Cardiac muscle cell (in vitro differentiated cells and primary cell): ENCODE results near the gene ZNF232. TPM values are rescaled to one million over a fixed set of nuclear protein-coding genes. Genes with fewer than 3 reads are reported as not detected.
"Not testable (repeated sequence)": the region's sequence is repeated elsewhere in the genome, so short reads cannot be mapped to it uniquely, and the experiment has no call there.

ENCODE experiments used
- DNase-seq, 2 donors: peaks; one replicate each; pipeline versions ENCODE4 v3.0.0 to v3.0.0-alpha.2; 2010 to 2017; ENCODE audit warnings: low read depth in 1 of 2, low spot score in 1 of 2
- H3K27ac ChIP-seq: fragments of 200-600 bp; sonication (generic); 2 replicates; pipeline ENCODE4 v1.5.1; 2016
- H3K27me3 ChIP-seq: fragments of 200-600 bp; sonication (generic); 2 replicates; pipeline ENCODE4 v1.6.0; 2016; ENCODE audit warnings: control low read depth
- H3K36me3 ChIP-seq: fragments of 200-600 bp; sonication (generic); 2 replicates; pipeline ENCODE4 v1.5.1; 2016; ENCODE audit warnings: control low read depth
- H3K4me1 ChIP-seq: fragments of 200-600 bp; sonication (generic); 2 replicates; pipeline ENCODE4 v1.8.1; 2017; ENCODE audit warnings: low read depth, mild to moderate bottlenecking, mixed run types
- H3K4me3 ChIP-seq: fragments of 200-600 bp; sonication (generic); 2 replicates; pipeline ENCODE4 v1.5.1; 2016; ENCODE audit warnings: mild to moderate bottlenecking
- H3K9me3 ChIP-seq: fragments of 200-600 bp; sonication (generic); 2 replicates; pipeline ENCODE4 v1.5.1; 2017; ENCODE audit warnings: low read depth, mild to moderate bottlenecking, control low read depth
- polyA plus RNA-seq: library from polyadenylated mRNA; unstranded; fragments of >200 nt; fragmentation: Nextera tagmentation; extraction: Ambion mirVana; gene quantifications from 2 replicates; pipeline ENCODE4 v1.2.1, GENCODE V29; 2016
- total RNA-seq: library from RNA; depleted of rRNA; stranded (reverse); fragments of >200 nt; gene quantifications from 2 replicates; pipeline ENCODE4 v1.2.3, GENCODE V29; 2016
- TF ChIP-seq, protein P1 (sequence below): IDR thresholded peaks from 2 replicates; pipeline ENCODE4 v1.5.1; 2012; ENCODE audit warnings: low read depth, mild to moderate bottlenecking, low read length

The ZNF232 gene
- total and polyA plus RNA-seq, 2 experiments from 2014 or later = 13.8 to 21.0 TPM

DNA sequence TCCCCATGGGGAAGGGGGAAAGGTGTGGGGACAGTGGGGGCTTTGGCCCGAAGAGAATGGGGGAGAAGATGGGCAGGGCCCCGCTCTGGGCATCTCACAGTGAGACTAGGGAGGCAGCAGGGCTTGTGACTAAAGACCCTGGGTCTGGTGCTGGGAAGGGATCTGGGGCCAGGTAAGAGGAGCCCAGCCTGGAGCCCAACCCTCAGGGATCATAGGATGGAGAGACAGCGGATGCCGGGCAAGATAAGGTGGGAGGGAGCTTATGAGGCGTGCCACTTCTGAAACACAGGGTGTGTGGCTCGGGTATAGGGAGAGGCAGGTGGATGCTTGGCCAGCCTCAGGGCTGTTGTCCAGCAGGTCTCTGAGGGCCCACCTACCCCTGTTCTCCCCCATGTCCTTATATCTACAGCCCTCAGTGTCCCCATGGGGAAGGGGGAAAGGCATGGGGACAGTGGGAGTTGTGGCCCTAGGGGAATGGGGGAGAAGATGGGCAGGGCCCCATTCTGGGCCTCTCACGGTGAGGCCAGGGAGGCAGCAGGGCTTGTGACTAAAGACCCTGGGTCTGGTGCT lies 19.6 kb upstream of the ZNF232 start:
- Histone ChIP-seq H3K4me1 (no peaks in the 10 kb centered on the region), H3K9me3 (no peaks in the 10 kb centered on the region), H3K36me3 (no peaks in the 10 kb centered on the region), H3K27me3 (no peaks in the 10 kb centered on the region), H3K27ac (no peak overlapping the region), H3K4me3 (no peak overlapping the region)
- TF ChIP-seq, protein P1, sequence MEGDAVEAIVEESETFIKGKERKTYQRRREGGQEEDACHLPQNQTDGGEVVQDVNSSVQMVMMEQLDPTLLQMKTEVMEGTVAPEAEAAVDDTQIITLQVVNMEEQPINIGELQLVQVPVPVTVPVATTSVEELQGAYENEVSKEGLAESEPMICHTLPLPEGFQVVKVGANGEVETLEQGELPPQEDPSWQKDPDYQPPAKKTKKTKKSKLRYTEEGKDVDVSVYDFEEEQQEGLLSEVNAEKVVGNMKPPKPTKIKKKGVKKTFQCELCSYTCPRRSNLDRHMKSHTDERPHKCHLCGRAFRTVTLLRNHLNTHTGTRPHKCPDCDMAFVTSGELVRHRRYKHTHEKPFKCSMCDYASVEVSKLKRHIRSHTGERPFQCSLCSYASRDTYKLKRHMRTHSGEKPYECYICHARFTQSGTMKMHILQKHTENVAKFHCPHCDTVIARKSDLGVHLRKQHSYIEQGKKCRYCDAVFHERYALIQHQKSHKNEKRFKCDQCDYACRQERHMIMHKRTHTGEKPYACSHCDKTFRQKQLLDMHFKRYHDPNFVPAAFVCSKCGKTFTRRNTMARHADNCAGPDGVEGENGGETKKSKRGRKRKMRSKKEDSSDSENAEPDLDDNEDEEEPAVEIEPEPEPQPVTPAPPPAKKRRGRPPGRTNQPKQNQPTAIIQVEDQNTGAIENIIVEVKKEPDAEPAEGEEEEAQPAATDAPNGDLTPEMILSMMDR = no peak
- no peak for DNase-seq

DNA sequence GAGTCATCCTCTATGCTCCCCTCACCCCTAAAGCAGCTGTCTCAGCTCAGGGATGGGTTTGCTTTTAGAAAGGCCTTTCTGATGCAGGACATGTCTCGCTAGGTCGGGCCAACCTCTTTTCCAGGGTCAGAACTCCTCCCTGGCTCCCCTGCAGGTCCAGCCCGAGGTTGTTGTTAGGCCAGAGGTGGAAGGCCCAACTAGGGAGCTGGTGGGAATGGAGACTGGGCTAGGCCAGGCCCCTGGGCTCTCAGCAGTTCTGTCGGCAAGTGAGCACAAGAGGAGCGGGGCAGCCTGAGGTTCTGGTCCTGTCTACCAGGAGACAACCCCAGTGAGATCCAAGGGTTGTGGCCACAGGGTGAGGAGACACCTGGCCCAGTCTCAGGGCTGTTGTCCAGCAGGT lies 19.0 kb upstream of the ZNF232 start:
- not testable (repeated sequence) for H3K9me3 ChIP-seq, H3K4me1 ChIP-seq, H3K27ac ChIP-seq, H3K27me3 ChIP-seq, H3K4me3 ChIP-seq, DNase-seq, H3K36me3 ChIP-seq

DNA sequence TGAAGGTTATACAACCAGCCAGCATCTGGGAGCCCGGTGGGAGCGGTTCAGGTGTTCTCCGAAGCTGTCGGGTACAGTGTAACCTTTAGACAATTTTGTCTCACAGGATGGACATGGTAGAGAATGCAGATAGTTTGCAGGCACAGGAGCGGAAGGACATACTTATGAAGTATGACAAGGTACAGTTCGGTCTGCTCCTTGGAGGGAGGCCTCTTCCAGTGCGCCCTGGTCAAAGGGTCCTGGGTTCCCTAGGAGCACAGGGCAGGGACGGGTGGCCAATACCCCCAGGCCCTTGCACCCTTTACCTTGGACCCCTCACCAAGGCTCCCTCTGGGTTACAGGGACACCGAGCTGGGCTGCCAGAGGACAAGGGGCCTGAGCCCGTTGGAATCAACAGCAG lies 18.6 kb upstream of the ZNF232 start:
- not testable (repeated sequence) for H3K9me3 ChIP-seq, H3K27me3 ChIP-seq, H3K27ac ChIP-seq, H3K4me1 ChIP-seq, H3K4me3 ChIP-seq, H3K36me3 ChIP-seq, DNase-seq

DNA sequence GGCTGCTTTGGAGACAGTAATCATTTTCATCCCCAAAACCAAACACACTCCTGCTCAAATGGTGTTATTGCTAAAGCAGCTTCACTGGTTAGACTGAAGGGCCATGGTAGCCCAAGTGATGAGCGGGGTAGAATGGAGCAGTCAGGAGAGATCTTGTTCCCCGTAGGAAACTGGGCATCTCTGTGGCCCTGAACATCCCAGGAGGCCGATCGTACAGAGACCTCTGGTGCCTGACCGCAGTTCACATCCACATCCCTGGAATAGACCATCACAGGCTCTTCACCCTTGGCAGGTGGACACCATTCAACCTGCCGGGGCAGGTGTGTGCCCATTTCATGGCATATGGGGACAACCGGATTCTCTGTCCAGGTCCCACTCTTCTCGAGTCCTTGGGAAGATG lies 18.1 kb upstream of the ZNF232 start:
- H3K27me3 ChIP-seq, H3K4me3 ChIP-seq, DNase-seq, H3K27ac ChIP-seq, H3K36me3 ChIP-seq, H3K4me1 ChIP-seq, H3K9me3 ChIP-seq: not testable (repeated sequence)

DNA sequence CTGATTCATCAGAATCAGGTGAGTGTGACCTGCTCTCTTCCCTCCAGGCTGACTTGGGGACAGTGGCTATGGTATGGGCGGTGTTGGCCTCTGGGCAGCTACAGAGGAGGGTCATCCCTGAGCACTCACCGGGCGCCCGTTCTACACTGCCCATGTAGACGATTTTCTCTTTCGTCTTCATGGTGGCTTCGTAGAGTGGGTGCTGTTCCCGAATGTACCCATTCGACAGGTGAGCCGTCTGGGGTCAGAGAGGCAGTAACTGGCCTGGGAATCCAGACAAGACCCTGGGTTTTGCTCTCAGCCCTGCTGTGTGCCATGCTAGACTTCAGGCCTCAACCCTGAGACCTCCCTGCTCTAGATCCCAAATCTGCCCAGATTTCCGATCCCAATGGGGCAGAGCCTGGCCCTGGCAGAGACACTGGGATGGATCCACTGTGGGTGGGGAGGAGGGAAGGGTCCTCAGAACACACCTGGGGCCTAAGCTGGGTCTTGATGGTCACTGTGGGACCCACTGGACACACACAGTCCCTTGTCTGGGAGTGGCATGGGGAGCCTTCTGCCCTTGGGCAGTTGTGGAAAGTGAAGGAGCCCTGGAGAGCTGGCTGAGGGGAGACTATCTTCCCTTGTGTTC lies 17.3 kb upstream of the ZNF232 start:
- H3K27me3 ChIP-seq = no peaks in the 10 kb centered on the region
- H3K27ac ChIP-seq = no peak overlapping the region
- H3K4me3 ChIP-seq = no peak overlapping the region
- no peak for DNase-seq
- no peaks in the 10 kb centered on the region for H3K4me1 ChIP-seq
- TF ChIP-seq, protein P1 = no peak
- no peaks in the 10 kb centered on the region for H3K36me3 ChIP-seq
- no peaks in the 10 kb centered on the region for H3K9me3 ChIP-seq

DNA sequence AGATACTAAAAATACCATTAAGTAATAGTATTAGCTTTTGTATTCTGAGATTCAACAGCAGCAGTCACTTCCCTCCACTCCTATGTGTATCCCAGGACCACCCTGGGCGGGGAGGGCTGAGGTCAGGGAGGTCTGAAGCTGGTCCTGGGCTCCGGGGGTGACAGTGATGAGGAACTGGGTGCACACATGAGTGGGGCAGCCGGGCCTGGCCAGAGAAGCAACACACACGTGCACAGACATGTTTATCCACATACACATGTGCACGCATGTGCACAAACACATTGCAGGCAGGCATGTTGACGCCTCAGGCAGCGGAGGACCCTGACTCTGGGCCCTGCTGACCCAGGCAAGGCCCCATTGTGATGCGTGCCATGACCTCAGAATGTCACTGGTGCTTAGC lies 16.7 kb upstream of the ZNF232 start:
- not testable (repeated sequence) for H3K4me1 ChIP-seq, H3K4me3 ChIP-seq, H3K36me3 ChIP-seq, H3K27me3 ChIP-seq, DNase-seq, H3K27ac ChIP-seq, H3K9me3 ChIP-seq

DNA sequence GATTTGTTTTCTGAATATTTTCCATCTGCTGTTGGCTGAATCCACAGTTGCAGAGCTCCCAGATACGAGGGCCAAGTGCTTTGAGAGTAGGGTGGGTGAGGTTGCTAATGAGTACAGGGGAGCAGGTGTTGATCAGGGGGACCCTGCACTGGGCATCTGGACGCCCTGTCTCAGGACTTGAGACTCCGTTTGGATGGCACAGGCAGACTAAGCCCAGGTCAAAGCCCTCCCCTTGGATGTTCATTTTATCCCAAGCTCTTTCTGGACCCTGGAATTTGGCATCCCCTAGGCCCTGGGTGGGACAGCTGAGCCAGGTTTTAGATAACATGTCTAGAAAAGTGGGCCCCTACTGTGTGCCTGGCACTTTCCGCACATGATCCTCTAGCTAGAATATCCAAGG lies 16.2 kb upstream of the ZNF232 start:
- no peak for DNase-seq
- H3K27ac ChIP-seq = no peak overlapping the region
- no peak overlapping the region for H3K4me3 ChIP-seq
- H3K4me1 ChIP-seq = no peaks in the 10 kb centered on the region
- TF ChIP-seq, protein P1 = no peak
- no peaks in the 10 kb centered on the region for H3K36me3 ChIP-seq
- peaks cover 8% of the 10 kb centered on the region for H3K27me3 ChIP-seq
- no peaks in the 10 kb centered on the region for H3K9me3 ChIP-seq
